D721Med (cell line): ENCODE results near the gene BCKDHB.

Experiments used
- DNase-seq: peaks from one replicate; pipeline ENCODE4 v3.0.0; 2011; ENCODE audit warnings: low spot score; ENCODE audit not compliant: insufficient read length
- FAIRE-seq: peaks from 2 replicates; lab custom pipeline; 2011; peaks lifted over from hg19 to GRCh38; lab: Jason Lieb, UNC
- CTCF ChIP-seq: IDR thresholded peaks from 2 replicates; pipeline ENCODE4 v1.5.1; 2012; ENCODE audit warnings: mild to moderate bottlenecking, control low read depth; ENCODE audit not compliant: insufficient read depth; ENCODE audit errors: missing control alignments

Gene BCKDHB

GRCh38 chr6:80254716-80255115 is 148.2 kb downstream of the BCKDHB start:
- no peak for DNase-seq
- TF ChIP-seq CTCF, result no peak
- peak; percentile 21 for FAIRE-seq

GRCh38 chr6:80256691-80257090 is 150.2 kb downstream of the BCKDHB start:
- DNase-seq (no peak), FAIRE-seq (no peak)

GRCh38 chr6:80259118-80259517 is 152.6 kb downstream of the BCKDHB start:
- FAIRE-seq, result no peak
- no peak for DNase-seq
- TF ChIP-seq CTCF, result no peak

More at GRCh38 chr6:80256691-80257090, 150.2 kb downstream of the BCKDHB start:
- no peak for TF ChIP-seq CTCF

- FAIRE-seq (peak; percentile 41), DNase-seq (no peak)
- no peak for TF ChIP-seq CTCF
Observed at GRCh38 chr6:80263585-80263984, 157.1 kb downstream of the BCKDHB start.

GRCh38 chr6:80268865-80269730 is 162.6 kb downstream of the BCKDHB start:
- FAIRE-seq, result no peak

GRCh38 chr6:80271074-80271473 is 164.6 kb downstream of the BCKDHB start:
- no peak for FAIRE-seq
- no peak for TF ChIP-seq CTCF
- no peak for DNase-seq

More at GRCh38 chr6:80268865-80269730, 162.6 kb downstream of the BCKDHB start:
- TF ChIP-seq CTCF, result no peak
- no peak for DNase-seq

GRCh38 chr6:80272988-80273387 is 166.5 kb downstream of the BCKDHB start:
- FAIRE-seq (no peak), DNase-seq (no peak)
- TF ChIP-seq CTCF, result no peak
